Transverse colon (tissue), 3 donors: ENCODE results near the gene SLC6A8.

Experiments used
- EP300 ChIP-seq: sonication (generic); formaldehyde crosslinking; IDR thresholded peaks from one replicate; pipeline ENCODE4 v1.6.1; 2017; ENCODE audit warnings: antibody characterized with exemption, low read depth
- POLR2A ChIP-seq: fragments of 450-650 bp; IDR thresholded peaks from one replicate; pipeline ENCODE4 v1.6.1; 2016; ENCODE audit warnings: antibody characterized with exemption, mild to moderate bottlenecking, moderate library complexity
- TF ChIP-seq, protein P1 (sequence below), 5 experiments: fragments of 200-600 bp in 3 of 5; fragments of 450-650 bp in 2 of 5; sonication (generic) in 3 of 5; IDR thresholded peaks; 1 replicate in 2 of 5; 2 replicates in 3 of 5; pipeline ENCODE4 v1.5.1; 2016 to 2017; ENCODE audit warnings: antibody characterized with exemption in 5 of 5, inconsistent platforms in 3 of 5, mild to moderate bottlenecking in 2 of 5, moderate library complexity in 1 of 5

- TF ChIP-seq POLR2A (no peak), EP300 (no peak)
- TF ChIP-seq, protein P1, sequence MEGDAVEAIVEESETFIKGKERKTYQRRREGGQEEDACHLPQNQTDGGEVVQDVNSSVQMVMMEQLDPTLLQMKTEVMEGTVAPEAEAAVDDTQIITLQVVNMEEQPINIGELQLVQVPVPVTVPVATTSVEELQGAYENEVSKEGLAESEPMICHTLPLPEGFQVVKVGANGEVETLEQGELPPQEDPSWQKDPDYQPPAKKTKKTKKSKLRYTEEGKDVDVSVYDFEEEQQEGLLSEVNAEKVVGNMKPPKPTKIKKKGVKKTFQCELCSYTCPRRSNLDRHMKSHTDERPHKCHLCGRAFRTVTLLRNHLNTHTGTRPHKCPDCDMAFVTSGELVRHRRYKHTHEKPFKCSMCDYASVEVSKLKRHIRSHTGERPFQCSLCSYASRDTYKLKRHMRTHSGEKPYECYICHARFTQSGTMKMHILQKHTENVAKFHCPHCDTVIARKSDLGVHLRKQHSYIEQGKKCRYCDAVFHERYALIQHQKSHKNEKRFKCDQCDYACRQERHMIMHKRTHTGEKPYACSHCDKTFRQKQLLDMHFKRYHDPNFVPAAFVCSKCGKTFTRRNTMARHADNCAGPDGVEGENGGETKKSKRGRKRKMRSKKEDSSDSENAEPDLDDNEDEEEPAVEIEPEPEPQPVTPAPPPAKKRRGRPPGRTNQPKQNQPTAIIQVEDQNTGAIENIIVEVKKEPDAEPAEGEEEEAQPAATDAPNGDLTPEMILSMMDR (IDR thresholded peaks at IDR 0.05), result no peak
These were observed 39.6 kb downstream of the SLC6A8 start for GRCh38 chrX:153727123-153727931.
